ENCODE measurements around the gene SASH1.

SASH1 gene

GRCh38 chr6:148445620-148446019 lies 103.0 kb downstream of the SASH1 start:
- TF ChIP-seq CTCF (IDR thresholded peaks at IDR 0.05; ENCODE audit: extremely low read depth, insufficient read depth, missing control alignments) = no peak
- in situ Hi-C loops (cut with MboI; ENCODE audit: low pct_unique_long_range_greater_than_20kb, low sequenced_read_pairs, unreplicated experiment) = loop anchor here (25.0 kb wide), 1 partner anchor 258 kb away; no protein-coding TSS in a partner anchor
- DNase-seq (ENCODE audit: low spot score) = no peak

DNA sequence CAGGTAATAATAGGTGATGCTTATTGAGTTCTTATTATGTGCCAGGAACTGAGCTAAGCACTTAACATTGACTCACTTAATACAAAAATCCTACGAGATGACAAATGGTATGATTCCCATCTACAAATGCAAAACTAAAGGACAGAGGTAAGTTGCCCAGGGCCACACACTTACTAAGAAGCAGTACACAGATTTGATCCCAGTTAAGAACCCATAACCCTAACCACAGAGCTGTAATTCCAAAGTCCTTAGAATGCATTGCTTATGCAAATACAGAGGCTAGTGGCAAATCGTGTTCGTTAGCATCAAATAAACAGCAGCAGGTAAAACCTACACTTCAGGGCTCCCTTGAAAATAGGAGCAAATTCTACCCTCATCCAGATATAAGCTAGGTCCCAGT lies 104.0 kb downstream of the SASH1 start:
- in situ Hi-C loops (cut with MboI; ENCODE audit: low pct_unique_long_range_greater_than_20kb, low sequenced_read_pairs, unreplicated experiment) = loop anchor here (25.0 kb wide), 1 partner anchor 259 kb away; no protein-coding TSS in a partner anchor
- no peak for TF ChIP-seq CTCF (IDR thresholded peaks at IDR 0.05; ENCODE audit: extremely low read depth, insufficient read depth, missing control alignments)

DNA sequence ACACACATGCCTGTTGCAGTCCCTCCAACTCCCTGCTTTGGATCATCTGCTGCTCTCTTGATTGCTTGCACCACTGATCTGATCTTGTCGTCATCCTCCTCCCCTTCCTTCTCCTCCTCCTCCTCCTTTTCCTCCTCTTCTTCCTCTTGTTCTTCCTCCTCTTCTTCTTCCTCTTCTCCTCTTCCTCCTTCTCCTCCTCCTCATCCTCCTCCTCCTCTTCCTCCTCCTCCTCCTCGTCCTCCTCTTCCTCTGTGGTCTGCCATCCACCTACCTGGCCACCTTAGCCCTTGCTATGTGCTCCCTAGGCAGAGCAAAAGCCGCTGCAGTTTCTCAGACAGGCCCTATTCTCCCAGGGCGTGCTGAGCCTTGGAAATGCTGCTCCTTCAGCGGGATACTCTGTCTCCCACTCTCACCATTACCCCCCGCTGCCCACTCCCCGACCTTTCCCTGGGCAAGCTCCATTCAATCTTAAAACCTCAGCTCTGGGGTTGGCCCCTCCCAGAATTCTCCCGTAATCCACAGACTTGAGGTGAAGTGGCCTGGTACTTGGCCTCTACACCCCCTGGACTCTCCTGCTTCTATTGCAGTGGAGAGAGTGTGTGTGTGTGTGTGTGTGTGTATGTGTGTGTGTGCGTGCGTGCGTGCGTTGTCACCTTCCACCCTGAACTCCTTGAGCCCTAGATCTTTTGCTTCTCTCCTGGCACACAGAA lies 105.0 kb downstream of the SASH1 start:
- no peak for TF ChIP-seq CTCF (IDR thresholded peaks at IDR 0.05; ENCODE audit: extremely low read depth, insufficient read depth, missing control alignments)
- in situ Hi-C loops (cut with MboI; ENCODE audit: low pct_unique_long_range_greater_than_20kb, low sequenced_read_pairs, unreplicated experiment) = loop anchor here (25.0 kb wide), 1 partner anchor 260 kb away; no protein-coding TSS in a partner anchor

More for the DNA sequence above, 104.0 kb downstream of the SASH1 start:
- DNase-seq (ENCODE audit: low spot score) = no peak

GRCh38 chr6:148448369-148449012 lies 105.9 kb downstream of the SASH1 start:
- DNase-seq (ENCODE audit: low spot score) = no peak
- TF ChIP-seq CTCF (IDR thresholded peaks at IDR 0.05; ENCODE audit: extremely low read depth, insufficient read depth, missing control alignments) = no peak
- in situ Hi-C loops (cut with MboI; ENCODE audit: low pct_unique_long_range_greater_than_20kb, low sequenced_read_pairs, unreplicated experiment) = loop anchor here (25.0 kb wide), 1 partner anchor 261 kb away; no protein-coding TSS in a partner anchor

More for the DNA sequence above, 105.0 kb downstream of the SASH1 start:
- DNase-seq (ENCODE audit: low spot score) = no peak

DNA sequence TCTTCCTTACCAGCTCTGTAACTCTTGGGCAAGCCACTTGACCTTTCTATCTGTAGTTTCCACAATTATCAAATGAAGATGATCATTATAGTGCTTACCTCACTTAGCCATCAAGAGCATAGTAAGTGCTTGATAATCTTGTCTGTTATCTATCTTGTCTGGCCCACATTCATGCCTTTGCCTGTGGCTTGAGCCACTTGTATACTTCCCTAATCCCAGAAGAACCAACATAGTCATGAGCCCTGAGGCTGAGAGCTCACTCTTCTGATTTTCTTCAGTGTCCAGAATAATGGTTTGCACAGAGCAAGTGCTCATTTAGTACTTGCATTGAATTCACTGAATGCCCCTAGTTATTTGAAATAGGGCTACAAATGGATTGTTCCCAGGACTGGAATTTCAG lies 108.2 kb downstream of the SASH1 start:
- in situ Hi-C loops (cut with MboI; ENCODE audit: low pct_unique_long_range_greater_than_20kb, low sequenced_read_pairs, unreplicated experiment) = no loop called here
- DNase-seq (ENCODE audit: low spot score) = no peak
- TF ChIP-seq CTCF (IDR thresholded peaks at IDR 0.05; ENCODE audit: extremely low read depth, insufficient read depth, missing control alignments) = no peak

GRCh38 chr6:148451690-148452089 lies 109.1 kb downstream of the SASH1 start:
- in situ Hi-C loops (cut with MboI; ENCODE audit: low pct_unique_long_range_greater_than_20kb, low sequenced_read_pairs, unreplicated experiment) = no loop called here
- DNase-seq (ENCODE audit: low spot score) = no peak

More at GRCh38 chr6:148451690-148452089, 109.1 kb downstream of the SASH1 start:
- TF ChIP-seq CTCF (IDR thresholded peaks at IDR 0.05; ENCODE audit: extremely low read depth, insufficient read depth, missing control alignments) = no peak
